SK-N-SH (cell line): ENCODE measurements around the gene BUD23. TPM values are rescaled to one million over a fixed set of nuclear protein-coding genes. Genes with fewer than 3 reads are reported as not detected.

Source experiments
- CTCF ChIA-PET: fragments of 300-600, 350-600 bp; formaldehyde crosslinking; extraction: SDS; loops from one replicate; lab custom pipeline; 2021; lab: Yijun Ruan, JAX
- POLR2A ChIA-PET: fragments of 350-600 bp; sonication (Branson Sonifier 250); formaldehyde crosslinking; extraction: SDS; loops from one replicate; lab custom pipeline; 2020; ENCODE audit warnings: antibody characterized with exemption, inconsistent platforms; lab: Yijun Ruan, JAX
- DNase-seq: peaks from one replicate; pipeline ENCODE4 v3.0.0; 2012
- H2AFZ ChIP-seq: fragments of 200-600 bp; sonication (generic); 2 replicates; pipeline ENCODE4 v1.8.1; 2016; ENCODE audit warnings: antibody characterized with exemption, mild to moderate bottlenecking, low read depth
- H3F3A ChIP-seq: fragments of 200-600 bp; sonication (generic); replicated peaks from 2 replicates; pipeline ENCODE3; 2016; ENCODE audit warnings: antibody characterized with exemption, mild to moderate bottlenecking; ENCODE audit not compliant: insufficient read depth
- H3K27ac ChIP-seq, 2 experiments: fragments of 200-500 bp in 1 of 2; fragments of 200-600 bp in 1 of 2; sonication (Bioruptor generic) in 1 of 2; sonication (generic), shearing (Covaris generic) in 1 of 2; 2 replicates each; pipeline versions ENCODE4 v1.5.1 to v1.6.1; 2014 to 2016; ENCODE audit warnings: low read depth in 2 of 2, inconsistent platforms in 1 of 2, low read length in 1 of 2, mild to moderate bottlenecking in 1 of 2, mixed read lengths in 1 of 2
- H3K27me3 ChIP-seq: fragments of 200-600 bp; sonication (generic), shearing (Covaris generic); 2 replicates; pipeline ENCODE4 v1.6.1; 2016; ENCODE audit warnings: mixed run types; ENCODE audit not compliant: insufficient read depth
- H3K36me3 ChIP-seq, 2 experiments: fragments of 200-500 bp in 1 of 2; fragments of 200-600 bp in 1 of 2; sonication (Bioruptor generic) in 1 of 2; sonication (generic) in 1 of 2; replicated peaks in 1 of 2; 2 replicates each; pipeline versions ENCODE3 to v1.5.1; 2014 to 2016; ENCODE audit warnings: low read length in 1 of 2, mild to moderate bottlenecking in 1 of 2; ENCODE audit not compliant: insufficient read depth in 2 of 2, control insufficient read depth in 1 of 2
- H3K4me1 ChIP-seq, 2 experiments: fragments of 200-500 bp in 1 of 2; fragments of 200-600 bp in 1 of 2; sonication (Bioruptor generic) in 1 of 2; sonication (generic), shearing (Covaris generic) in 1 of 2; 2 replicates each; pipeline versions ENCODE4 v1.5.1 to v1.6.1; 2014 to 2016; ENCODE audit warnings: low read depth in 1 of 2, low read length in 1 of 2, mixed run types in 1 of 2; ENCODE audit not compliant: insufficient read depth in 2 of 2, control insufficient read depth in 1 of 2
- H3K4me2 ChIP-seq: fragments of 200-600 bp; sonication (generic), shearing (Covaris generic); 2 replicates; pipeline ENCODE4 v1.6.1; 2017; ENCODE audit warnings: mixed run types
- H3K4me3 ChIP-seq, 2 experiments: fragments of 200-500 bp in 1 of 2; fragments of 200-600 bp in 1 of 2; sonication (Bioruptor generic) in 1 of 2; sonication (generic), shearing (Covaris generic) in 1 of 2; 2 replicates each; pipeline versions ENCODE4 v1.5.1 to v1.8.1; 2014 to 2016; ENCODE audit warnings: low read depth in 2 of 2, inconsistent platforms in 1 of 2, low read length in 1 of 2, mild to moderate bottlenecking in 1 of 2, mixed read lengths in 1 of 2, moderate library complexity in 1 of 2
- H3K79me2 ChIP-seq: fragments of 200-600 bp; sonication (generic); 2 replicates; pipeline ENCODE4 v1.8.1; 2017; ENCODE audit warnings: mild to moderate bottlenecking; ENCODE audit not compliant: insufficient read depth
- H3K9ac ChIP-seq: fragments of 200-600 bp; sonication (generic); 2 replicates; pipeline ENCODE4 v1.6.1; 2017; ENCODE audit warnings: mixed run types
- H3K9me2 ChIP-seq: fragments of 200-600 bp; sonication (generic); 2 replicates; pipeline ENCODE4 v1.6.1; 2017; ENCODE audit warnings: mixed run types
- H3K9me3 ChIP-seq: fragments of 200-600 bp; sonication (generic); 2 replicates; pipeline ENCODE4 v1.6.1; 2017; ENCODE audit warnings: mixed run types, mild to moderate bottlenecking, moderate library complexity
- H4K20me1 ChIP-seq: fragments of 200-600 bp; sonication (generic); 2 replicates; pipeline ENCODE4 v1.6.1; 2017; ENCODE audit warnings: mild to moderate bottlenecking, mixed run types; ENCODE audit not compliant: insufficient read depth
- CHD2 ChIP-seq: fragments of 150-350 bp; IDR thresholded peaks from 2 replicates; pipeline ENCODE4 v1.6.1; 2018; ENCODE audit warnings: low read length; ENCODE audit not compliant: partially characterized antibody
- CTCF ChIP-seq: fragments of 200-600 bp; sonication (generic); IDR thresholded peaks from 2 replicates; pipeline ENCODE4 v1.6.1; 2017; ENCODE audit warnings: antibody characterized with exemption, mild to moderate bottlenecking, moderate library complexity
- ELF1 ChIP-seq: IDR thresholded peaks from 2 replicates; pipeline ENCODE4 v1.4.0; 2012
- EP300 ChIP-seq, 2 experiments: IDR thresholded peaks; 2 replicates each; pipeline versions ENCODE4 v1.4.0 to v1.6.1; 2012; ENCODE audit warnings: borderline replicate concordance in 1 of 2, low read depth in 1 of 2, low read length in 1 of 2
- EZH2phosphoT487 ChIP-seq: fragments of 200-600 bp; sonication (generic); IDR thresholded peaks from 2 replicates; pipeline ENCODE4 v1.6.1; 2017; ENCODE audit warnings: low read depth, mixed run types, mild to moderate bottlenecking, antibody characterized with exemption, moderate library complexity, borderline replicate concordance
- FOSL2 ChIP-seq: IDR thresholded peaks from 2 replicates; pipeline ENCODE4 v1.4.0; 2012; ENCODE audit warnings: low read depth, mild to moderate bottlenecking, moderate library complexity, borderline replicate concordance
- FOXJ3 ChIP-seq: sonication (generic); formaldehyde crosslinking; IDR thresholded peaks from 2 replicates; pipeline ENCODE4 v1.5.1; 2020; ENCODE audit warnings: mild to moderate bottlenecking, missing genetic modification reagents
- FOXM1 ChIP-seq: IDR thresholded peaks from 2 replicates; pipeline ENCODE4 v1.4.0; 2012; ENCODE audit warnings: low read depth, mild to moderate bottlenecking
- GABPA ChIP-seq: IDR thresholded peaks from 2 replicates; pipeline ENCODE4 v1.4.0; 2012; ENCODE audit warnings: low read depth, mild to moderate bottlenecking
- IRF3 ChIP-seq: fragments of 150-350 bp; IDR thresholded peaks from 2 replicates; pipeline ENCODE4 v1.6.1; 2016; ENCODE audit warnings: mild to moderate bottlenecking, low read depth, low read length
- JUND ChIP-seq: IDR thresholded peaks from 2 replicates; pipeline ENCODE4 v1.4.0; 2012
- MAX ChIP-seq: IDR thresholded peaks from 2 replicates; pipeline ENCODE4 v1.4.0; 2012; ENCODE audit warnings: low read depth
- MEF2A ChIP-seq: IDR thresholded peaks from 2 replicates; pipeline ENCODE4 v1.4.0; 2012; ENCODE audit warnings: low read depth, borderline replicate concordance
- MXI1 ChIP-seq: IDR thresholded peaks from 2 replicates; pipeline ENCODE4 v1.6.1; 2012; ENCODE audit warnings: mild to moderate bottlenecking, low read depth, low read length, improper control_type of control experiment
- POLR2AphosphoS5 ChIP-seq: IDR thresholded peaks from 2 replicates; pipeline ENCODE4 v1.6.1; 2012; ENCODE audit warnings: low read depth, low read length
- RCOR1 ChIP-seq: fragments of 150-350 bp; IDR thresholded peaks from 2 replicates; pipeline ENCODE4 v1.6.1; 2017; ENCODE audit warnings: antibody characterized with exemption, low read length
- RXRA ChIP-seq: IDR thresholded peaks from 2 replicates; pipeline ENCODE4 v1.4.0; 2012; ENCODE audit warnings: low read depth, mild to moderate bottlenecking, borderline replicate concordance
- SIN3A ChIP-seq: IDR thresholded peaks from 2 replicates; pipeline ENCODE4 v1.6.1; 2012; ENCODE audit warnings: low read depth, mild to moderate bottlenecking, low read length, moderate library complexity, borderline replicate concordance
- SMC3 ChIP-seq: IDR thresholded peaks from 2 replicates; pipeline ENCODE4 v1.6.1; 2012; ENCODE audit warnings: low read depth, low read length, improper control_type of control experiment
- TAF1 ChIP-seq: IDR thresholded peaks from 2 replicates; pipeline ENCODE4 v1.6.1; 2012; ENCODE audit warnings: low read depth, mild to moderate bottlenecking, low read length, moderate library complexity, borderline replicate concordance
- TCF12 ChIP-seq: IDR thresholded peaks from 2 replicates; pipeline ENCODE4 v1.4.0; 2012
- TEAD4 ChIP-seq: IDR thresholded peaks from 2 replicates; pipeline ENCODE4 v1.4.0; 2012; ENCODE audit warnings: mild to moderate bottlenecking, borderline replicate concordance; ENCODE audit not compliant: insufficient read depth
- WGBS: methylation state at CpG from one replicate; pipeline ENCODE4 v1.1.6; 2017; ENCODE audit warnings: low lambda C conversion rate; 5-methylcytosine and 5-hydroxymethylcytosine counted together
- polyA plus RNA-seq, 3 experiments: library from polyadenylated mRNA; depleted of rRNA; stranded (reverse); fragments of >200 nt; gene quantifications; 2 replicates each; pipeline ENCODE4 v1.2.3, GENCODE V29; 2012
- TF ChIP-seq, protein P1 (sequence below): IDR thresholded peaks from 2 replicates; pipeline ENCODE4; 2012
- TF ChIP-seq, protein P2 (sequence below): fragments of 150-350 bp; IDR thresholded peaks from 2 replicates; pipeline ENCODE4 v1.6.1; 2017; ENCODE audit warnings: antibody characterized with exemption, low read length, low read depth, borderline replicate concordance
- TF ChIP-seq, protein P3 (sequence below): IDR thresholded peaks from 2 replicates; pipeline ENCODE4 v1.4.0; 2012; ENCODE audit warnings: low read depth, borderline replicate concordance
- TF ChIP-seq, protein P4 (sequence below): IDR thresholded peaks from 2 replicates; pipeline ENCODE4 v1.4.0; 2012; ENCODE audit warnings: low read depth, borderline replicate concordance

Gene BUD23
- polyA plus RNA-seq, 1 of the 3 experiments (the other 2 are of a cell fraction) = 206 TPM

DNA sequence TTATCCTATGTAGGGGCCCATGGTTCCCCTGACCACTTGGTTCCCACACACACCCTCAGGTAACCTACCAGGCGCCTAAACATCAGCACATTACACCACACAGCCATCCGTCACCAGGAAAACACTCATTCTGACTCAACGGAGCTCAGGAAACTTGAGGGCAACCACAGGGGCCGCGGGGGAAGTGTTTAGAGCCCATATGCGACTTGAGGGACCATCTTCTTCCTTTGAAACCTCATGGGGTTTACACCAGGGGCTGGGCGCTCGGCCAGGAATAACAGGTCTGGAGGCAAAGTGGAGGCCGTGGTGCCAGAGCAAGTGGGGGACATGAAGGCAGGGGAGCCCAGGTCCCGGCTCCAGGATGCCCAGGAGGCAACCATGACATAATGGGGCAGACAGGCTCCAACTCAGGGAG, 34.6 kb downstream of the BUD23 start:
- peaks cover 30% of the 10 kb centered on the region for H3F3A ChIP-seq
- no peaks in the 10 kb centered on the region for H3K9me2 ChIP-seq
- H3K36me3 ChIP-seq = peaks cover 2 to 32% of the 10 kb centered on the region in 2 experiments
- WGBS = 6% methylated on average over 10 of the region's 10 CpGs
- peak overlapping the region; percentile 96 for H3K9ac ChIP-seq
- peaks cover 62% of the 10 kb centered on the region for H3K79me2 ChIP-seq
- DNase-seq = no peak
- H3K4me2 ChIP-seq = peak overlapping the region; percentile 99
- H3K9me3 ChIP-seq = no peaks in the 10 kb centered on the region
- H3K4me3 ChIP-seq = peak overlapping the region; percentile 75 to 87; a peak in 3 of 4 replicates
- H3K4me1 ChIP-seq = peaks cover 23 to 42% of the 10 kb centered on the region in 2 experiments; a peak in 3 of 4 replicates
- POLR2A ChIA-PET = no interaction called here
- peaks cover 52% of the 10 kb centered on the region for H4K20me1 ChIP-seq
- CTCF ChIA-PET = interaction anchor here (0.8 to 3.4 kb wide), 6 partner anchors 8 to 111 kb away, joined by 3 to 20 read pairs (median 4); no protein-coding TSS in a partner anchor
- H3K27me3 ChIP-seq = no peaks in the 10 kb centered on the region
- H2AFZ ChIP-seq = no peak overlapping the region
- peak overlapping the region in 1 of 2 experiments; percentile 88; a peak in 2 of 4 replicates for H3K27ac ChIP-seq
- TF ChIP-seq TCF12 = peak; percentile 96
- peak; percentile 97 for TF ChIP-seq RXRA
- TF ChIP-seq POLR2AphosphoS5 = peak; percentile 79; the same call in 1 of the 2 replicates
- TF ChIP-seq FOSL2 = peak; percentile 97
- TF ChIP-seq, protein P1, sequence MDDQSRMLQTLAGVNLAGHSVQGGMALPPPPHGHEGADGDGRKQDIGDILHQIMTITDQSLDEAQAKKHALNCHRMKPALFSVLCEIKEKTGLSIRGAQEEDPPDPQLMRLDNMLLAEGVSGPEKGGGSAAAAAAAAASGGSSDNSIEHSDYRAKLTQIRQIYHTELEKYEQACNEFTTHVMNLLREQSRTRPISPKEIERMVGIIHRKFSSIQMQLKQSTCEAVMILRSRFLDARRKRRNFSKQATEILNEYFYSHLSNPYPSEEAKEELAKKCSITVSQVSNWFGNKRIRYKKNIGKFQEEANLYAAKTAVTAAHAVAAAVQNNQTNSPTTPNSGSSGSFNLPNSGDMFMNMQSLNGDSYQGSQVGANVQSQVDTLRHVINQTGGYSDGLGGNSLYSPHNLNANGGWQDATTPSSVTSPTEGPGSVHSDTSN = peak; percentile 86
- TF ChIP-seq EZH2phosphoT487 = no peak
- peak; percentile 90 for TF ChIP-seq MAX
- no peak for TF ChIP-seq IRF3
- TF ChIP-seq EP300 (IDR thresholded peaks at IDR 0.05; ENCODE audit: borderline replicate concordance in 1 of 2, low read depth in 1 of 2, low read length in 1 of 2) = peak in 1 of 2 experiments; percentile 95; a peak in 2 of 4 replicates
- TF ChIP-seq, protein P2, sequence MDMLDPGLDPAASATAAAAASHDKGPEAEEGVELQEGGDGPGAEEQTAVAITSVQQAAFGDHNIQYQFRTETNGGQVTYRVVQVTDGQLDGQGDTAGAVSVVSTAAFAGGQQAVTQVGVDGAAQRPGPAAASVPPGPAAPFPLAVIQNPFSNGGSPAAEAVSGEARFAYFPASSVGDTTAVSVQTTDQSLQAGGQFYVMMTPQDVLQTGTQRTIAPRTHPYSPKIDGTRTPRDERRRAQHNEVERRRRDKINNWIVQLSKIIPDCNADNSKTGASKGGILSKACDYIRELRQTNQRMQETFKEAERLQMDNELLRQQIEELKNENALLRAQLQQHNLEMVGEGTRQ = no peak
- TF ChIP-seq RCOR1 = no peak
- no peak for TF ChIP-seq GABPA
- TF ChIP-seq, protein P3, sequence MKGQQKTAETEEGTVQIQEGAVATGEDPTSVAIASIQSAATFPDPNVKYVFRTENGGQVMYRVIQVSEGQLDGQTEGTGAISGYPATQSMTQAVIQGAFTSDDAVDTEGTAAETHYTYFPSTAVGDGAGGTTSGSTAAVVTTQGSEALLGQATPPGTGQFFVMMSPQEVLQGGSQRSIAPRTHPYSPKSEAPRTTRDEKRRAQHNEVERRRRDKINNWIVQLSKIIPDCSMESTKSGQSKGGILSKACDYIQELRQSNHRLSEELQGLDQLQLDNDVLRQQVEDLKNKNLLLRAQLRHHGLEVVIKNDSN = no peak
- TF ChIP-seq FOXM1 = peak; percentile 72; the same call in 1 of the 2 replicates
- TF ChIP-seq CHD2 = no peak
- TF ChIP-seq, protein P4, sequence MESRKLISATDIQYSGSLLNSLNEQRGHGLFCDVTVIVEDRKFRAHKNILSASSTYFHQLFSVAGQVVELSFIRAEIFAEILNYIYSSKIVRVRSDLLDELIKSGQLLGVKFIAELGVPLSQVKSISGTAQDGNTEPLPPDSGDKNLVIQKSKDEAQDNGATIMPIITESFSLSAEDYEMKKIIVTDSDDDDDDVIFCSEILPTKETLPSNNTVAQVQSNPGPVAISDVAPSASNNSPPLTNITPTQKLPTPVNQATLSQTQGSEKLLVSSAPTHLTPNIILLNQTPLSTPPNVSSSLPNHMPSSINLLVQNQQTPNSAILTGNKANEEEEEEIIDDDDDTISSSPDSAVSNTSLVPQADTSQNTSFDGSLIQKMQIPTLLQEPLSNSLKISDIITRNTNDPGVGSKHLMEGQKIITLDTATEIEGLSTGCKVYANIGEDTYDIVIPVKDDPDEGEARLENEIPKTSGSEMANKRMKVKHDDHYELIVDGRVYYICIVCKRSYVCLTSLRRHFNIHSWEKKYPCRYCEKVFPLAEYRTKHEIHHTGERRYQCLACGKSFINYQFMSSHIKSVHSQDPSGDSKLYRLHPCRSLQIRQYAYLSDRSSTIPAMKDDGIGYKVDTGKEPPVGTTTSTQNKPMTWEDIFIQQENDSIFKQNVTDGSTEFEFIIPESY = 0 out of 2 replicates have a peak, but pooled peaks have one; percentile 75
- no peak for TF ChIP-seq MXI1
- TF ChIP-seq TAF1 = no peak
- no peak; the same call in 1 of the 2 replicates for TF ChIP-seq MEF2A
- TF ChIP-seq ELF1 = no peak
- no peak for TF ChIP-seq SMC3
- TF ChIP-seq FOXJ3 (CRISPR knock-in tag) = no peak
- TF ChIP-seq SIN3A = peak; percentile 61; the same call in 1 of the 2 replicates
- TF ChIP-seq JUND = no peak; the same call in 1 of the 2 replicates
- TF ChIP-seq CTCF = no peak
- TF ChIP-seq TEAD4 = peak; percentile 91
